ENCODE data around the gene KRTAP9-7.
"Not testable (repeated sequence)": the region's sequence is repeated elsewhere in the genome, so short reads cannot be mapped to it uniquely, and the experiment has no call there.

DNA sequence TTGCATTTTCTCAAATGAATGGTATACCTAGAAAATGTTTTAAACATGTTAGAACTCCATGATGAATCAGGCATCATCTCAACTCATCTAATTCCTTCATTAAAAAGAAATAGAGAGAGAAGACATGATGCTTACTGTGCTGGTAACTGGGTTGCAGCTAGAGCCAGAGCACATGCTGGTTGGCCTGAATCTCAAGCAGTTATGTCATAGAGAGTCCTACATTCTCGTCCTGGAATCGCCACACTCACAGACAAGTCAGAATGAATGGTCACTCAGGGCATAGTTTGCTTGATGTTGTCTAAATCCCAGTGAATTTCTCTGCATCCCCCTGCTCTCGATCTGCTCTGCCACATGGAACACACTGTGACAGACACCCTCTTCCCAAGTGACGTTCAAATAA, 38.4 kb upstream of the KRTAP9-7 start:
- not testable (repeated sequence) for TF ChIP-seq POLR2A, POLR2AphosphoS5 (IDR thresholded peaks at IDR 0.05; ENCODE audit: low read depth, low read length)
